DND-41 (cell line): ENCODE measurements around the gene TFF2.

Experiments used
- ATAC-seq: fragments of 200-7000 bp; cut with Tn5 transposase; 3 replicates; pipeline ENCODE4 v1.9.1; 2021; ENCODE audit warnings: low read depth; ENCODE audit not compliant: insufficient read depth
- DNase-seq: peaks from one replicate; pipeline ENCODE4 v3.0.0-alpha.2; 2020
- H2AFZ ChIP-seq: 2 replicates; pipeline ENCODE4 v1.6.0; 2012; ENCODE audit warnings: low read depth, low read length
- H3K27ac ChIP-seq: 2 replicates; pipeline ENCODE4 v1.5.1; 2012; ENCODE audit warnings: low read length, inconsistent platforms
- H3K27me3 ChIP-seq: fragments of 200-600 bp; sonication (generic); 2 replicates; pipeline ENCODE4 v1.6.0; 2012; ENCODE audit warnings: low read length, mild to moderate bottlenecking, inconsistent platforms; ENCODE audit not compliant: insufficient read depth, poor library complexity
- H3K36me3 ChIP-seq: 2 replicates; pipeline ENCODE4 v1.5.1; 2012; ENCODE audit warnings: low read length, inconsistent platforms; ENCODE audit not compliant: insufficient read depth
- H3K4me1 ChIP-seq: 2 replicates; pipeline ENCODE4 v1.5.1; 2012; ENCODE audit warnings: mild to moderate bottlenecking, low read length; ENCODE audit not compliant: insufficient read depth
- H3K4me2 ChIP-seq: 2 replicates; pipeline ENCODE4 v1.6.0; 2012; ENCODE audit warnings: mild to moderate bottlenecking, moderate library complexity, low read length, inconsistent platforms; ENCODE audit not compliant: insufficient read depth
- H3K4me3 ChIP-seq, 2 experiments: fragments of 200-600 bp in 1 of 2; shearing (Covaris generic) in 1 of 2; 2 replicates each; pipeline ENCODE4 v1.5.1; 2012 to 2016; ENCODE audit warnings: inconsistent platforms in 2 of 2, low read length in 2 of 2, mild to moderate bottlenecking in 2 of 2, low read depth in 1 of 2, moderate library complexity in 1 of 2
- H3K79me2 ChIP-seq: 2 replicates; pipeline ENCODE4 v1.6.0; 2012; ENCODE audit warnings: low read length, inconsistent platforms; ENCODE audit not compliant: insufficient read depth
- H3K9ac ChIP-seq: 2 replicates; pipeline ENCODE4 v1.6.0; 2012; ENCODE audit warnings: low read depth, mild to moderate bottlenecking, inconsistent platforms, low read length, moderate library complexity
- H3K9me3 ChIP-seq: 2 replicates; pipeline ENCODE4 v1.5.1; 2012; ENCODE audit warnings: low read length, moderate library complexity, mild to moderate bottlenecking, inconsistent platforms; ENCODE audit not compliant: insufficient read depth, severe bottlenecking
- H4K20me1 ChIP-seq: 2 replicates; pipeline ENCODE4 v1.6.0; 2012; ENCODE audit warnings: low read length; ENCODE audit not compliant: insufficient read depth
- EZH2 ChIP-seq: IDR thresholded peaks from 3 replicates; pipeline ENCODE4 v1.6.1; 2012; ENCODE audit warnings: borderline replicate concordance, low read depth, mild to moderate bottlenecking, moderate library complexity, low read length, inconsistent platforms; ENCODE audit not compliant: severe bottlenecking
- TF ChIP-seq, protein P1 (sequence below): IDR thresholded peaks from 2 replicates; pipeline ENCODE4 v1.5.1; 2012; ENCODE audit warnings: borderline replicate concordance, low read length, moderate library complexity, mild to moderate bottlenecking; ENCODE audit not compliant: poor library complexity, severe bottlenecking; ENCODE audit errors: extremely low read depth

TFF2 gene

GRCh38 chr21:42379426-42380215 lies 28.8 kb upstream of the TFF2 start:
- Histone ChIP-seq H3K79me2 (no peaks in the 10 kb centered on the region), H3K27ac (no peak overlapping the region), H3K27me3 (no peaks in the 10 kb centered on the region), H3K9me3 (peaks cover 13% of the 10 kb centered on the region), H3K36me3 (peaks cover 8% of the 10 kb centered on the region), H3K4me3 (no peak overlapping the region), H2AFZ (no peak overlapping the region), H3K4me2 (no peak overlapping the region), H4K20me1 (no peaks in the 10 kb centered on the region), H3K9ac (no peak overlapping the region), H3K4me1 (peaks cover 5% of the 10 kb centered on the region)
- ATAC-seq (no peak), DNase-seq (no peak)
- TF ChIP-seq, protein P1, sequence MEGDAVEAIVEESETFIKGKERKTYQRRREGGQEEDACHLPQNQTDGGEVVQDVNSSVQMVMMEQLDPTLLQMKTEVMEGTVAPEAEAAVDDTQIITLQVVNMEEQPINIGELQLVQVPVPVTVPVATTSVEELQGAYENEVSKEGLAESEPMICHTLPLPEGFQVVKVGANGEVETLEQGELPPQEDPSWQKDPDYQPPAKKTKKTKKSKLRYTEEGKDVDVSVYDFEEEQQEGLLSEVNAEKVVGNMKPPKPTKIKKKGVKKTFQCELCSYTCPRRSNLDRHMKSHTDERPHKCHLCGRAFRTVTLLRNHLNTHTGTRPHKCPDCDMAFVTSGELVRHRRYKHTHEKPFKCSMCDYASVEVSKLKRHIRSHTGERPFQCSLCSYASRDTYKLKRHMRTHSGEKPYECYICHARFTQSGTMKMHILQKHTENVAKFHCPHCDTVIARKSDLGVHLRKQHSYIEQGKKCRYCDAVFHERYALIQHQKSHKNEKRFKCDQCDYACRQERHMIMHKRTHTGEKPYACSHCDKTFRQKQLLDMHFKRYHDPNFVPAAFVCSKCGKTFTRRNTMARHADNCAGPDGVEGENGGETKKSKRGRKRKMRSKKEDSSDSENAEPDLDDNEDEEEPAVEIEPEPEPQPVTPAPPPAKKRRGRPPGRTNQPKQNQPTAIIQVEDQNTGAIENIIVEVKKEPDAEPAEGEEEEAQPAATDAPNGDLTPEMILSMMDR = no peak
- TF ChIP-seq EZH2 = no peak

- H2AFZ ChIP-seq = no peak overlapping the region
- TF ChIP-seq EZH2 = no peak
- TF ChIP-seq, protein P1 = no peak
- H3K4me2 ChIP-seq = no peak overlapping the region
- H3K36me3 ChIP-seq = peaks cover 8% of the 10 kb centered on the region
- ATAC-seq (no peak), DNase-seq (no peak)
- H3K27ac ChIP-seq = no peak overlapping the region
- no peaks in the 10 kb centered on the region for H3K4me1 ChIP-seq
- H3K27me3 ChIP-seq = no peaks in the 10 kb centered on the region
- H4K20me1 ChIP-seq = no peaks in the 10 kb centered on the region
- no peak overlapping the region for H3K9ac ChIP-seq
- peaks cover 13% of the 10 kb centered on the region for H3K9me3 ChIP-seq
- no peaks in the 10 kb centered on the region for H3K79me2 ChIP-seq
- no peak overlapping the region for H3K4me3 ChIP-seq
Measured at GRCh38 chr21:42378418-42378817, 27.6 kb upstream of the TFF2 start.

- DNase-seq (no peak), ATAC-seq (no peak)
- TF ChIP-seq, protein P1 = no peak
- TF ChIP-seq EZH2 = no peak
- Histone ChIP-seq H3K79me2 (no peaks in the 10 kb centered on the region), H3K4me2 (no peak overlapping the region), H3K9ac (no peak overlapping the region), H3K4me3 (no peak overlapping the region), H4K20me1 (no peaks in the 10 kb centered on the region), H3K27ac (no peak overlapping the region), H2AFZ (no peak overlapping the region), H3K9me3 (peaks cover 12% of the 10 kb centered on the region), H3K36me3 (peaks cover 8% of the 10 kb centered on the region), H3K4me1 (no peaks in the 10 kb centered on the region), H3K27me3 (no peaks in the 10 kb centered on the region)
Measured at GRCh38 chr21:42377951-42378340, 27.2 kb upstream of the TFF2 start.
